ENCODE measurements around the gene IKZF2.

The IKZF2 gene

DNA sequence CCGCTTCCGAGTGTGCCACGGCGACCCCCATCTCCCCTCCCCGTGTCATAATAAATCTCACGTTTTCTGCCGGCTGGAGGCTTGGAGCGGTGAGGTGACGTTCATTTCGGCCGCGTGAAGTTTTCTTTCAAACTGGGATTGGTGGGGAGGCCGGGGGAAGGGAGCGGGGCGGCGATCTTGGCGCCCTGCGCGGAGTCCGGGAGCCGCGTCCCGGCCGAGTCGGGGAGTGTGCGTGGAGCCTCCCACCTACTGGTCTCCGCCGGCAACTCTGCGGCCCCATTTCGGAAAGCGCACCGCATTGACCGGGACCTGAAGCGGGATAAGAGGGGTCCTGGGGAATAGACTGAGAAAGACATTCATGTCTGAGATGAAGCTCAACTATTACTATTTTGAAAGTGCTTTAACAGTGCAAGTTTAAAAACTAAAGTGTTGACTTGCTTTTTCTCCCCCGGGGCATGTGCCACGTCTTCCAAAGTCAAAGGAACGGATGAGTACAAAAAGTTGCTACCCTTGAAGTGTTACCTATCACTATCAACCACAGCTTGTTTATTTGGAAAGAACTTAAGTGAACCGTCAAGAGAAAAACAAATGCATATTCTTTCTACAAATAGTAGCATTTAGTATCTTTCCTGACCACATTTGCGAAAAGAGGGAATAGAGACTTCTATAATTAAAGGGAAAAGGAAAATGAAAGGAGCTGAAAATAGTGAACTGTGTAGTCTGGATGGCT lies 818 bp upstream of the IKZF2 start:
- no peak for DNase-seq

DNA sequence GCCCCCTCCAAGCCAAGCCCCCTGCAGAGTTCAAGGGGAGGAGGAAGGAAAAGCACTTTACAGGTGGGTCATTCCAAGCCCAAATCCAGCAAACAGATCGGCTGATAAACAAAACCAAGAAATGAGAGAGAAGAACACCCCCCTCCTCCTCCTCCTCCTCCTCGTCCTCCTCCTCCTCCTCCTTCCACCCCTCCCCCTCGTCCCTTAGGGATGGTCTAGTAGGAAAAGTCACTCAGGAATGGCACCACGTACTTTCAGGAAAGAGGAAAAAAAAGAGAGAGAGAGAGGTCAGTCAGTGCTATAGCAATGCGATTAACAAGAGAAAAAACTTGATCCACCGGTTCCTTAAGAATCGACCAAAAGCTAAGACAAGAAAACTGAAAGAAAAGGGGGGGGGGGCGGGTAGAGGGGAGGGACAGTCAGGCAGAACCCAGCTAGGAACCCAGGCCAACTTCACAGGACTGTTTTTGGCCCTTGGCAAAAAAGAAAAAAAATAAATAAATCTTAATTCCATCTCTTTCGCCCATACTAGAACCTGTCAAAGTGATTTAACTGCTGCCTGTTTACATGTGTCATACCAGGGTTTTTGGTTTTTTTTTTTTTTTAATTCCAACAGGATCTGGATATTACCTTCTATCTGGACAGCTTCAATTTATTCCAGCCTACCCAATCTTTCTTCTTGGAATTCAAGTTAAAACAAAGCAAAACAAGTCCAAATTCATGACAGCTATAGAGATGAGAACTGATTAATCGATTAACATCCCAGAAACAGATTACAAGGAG lies 906 bp downstream of the IKZF2 start:
- no peak for DNase-seq

DNA sequence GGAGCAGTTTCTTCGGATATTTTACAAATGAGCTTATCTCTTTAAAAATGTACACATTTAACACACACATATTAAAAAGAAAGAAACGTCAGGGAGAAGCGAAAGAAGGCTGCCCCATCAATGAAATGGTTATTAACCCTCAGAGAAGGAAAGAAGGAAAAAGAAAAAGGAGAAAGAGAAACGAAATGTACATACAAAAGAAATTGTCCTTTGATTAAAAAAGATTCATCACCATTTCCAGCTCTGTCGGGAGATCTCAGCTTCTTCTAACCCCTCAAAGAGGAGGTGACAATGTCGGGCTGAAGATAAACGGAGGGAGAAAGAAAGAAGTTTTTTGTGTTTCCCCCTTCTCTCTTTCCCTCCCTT lies 1.5 kb downstream of the IKZF2 start:
- DNase-seq = no peak

GRCh38 chr2:213149294-213149875 lies 2.0 kb downstream of the IKZF2 start:
- no peak for DNase-seq

GRCh38 chr2:213148572-213149261 lies 2.7 kb downstream of the IKZF2 start:
- no peak for DNase-seq

- no peak for DNase-seq
Measured at GRCh38 chr2:213147538-213147937, 3.9 kb downstream of the IKZF2 start.

GRCh38 chr2:213145715-213146242 lies 5.6 kb downstream of the IKZF2 start:
- no peak for DNase-seq

DNA sequence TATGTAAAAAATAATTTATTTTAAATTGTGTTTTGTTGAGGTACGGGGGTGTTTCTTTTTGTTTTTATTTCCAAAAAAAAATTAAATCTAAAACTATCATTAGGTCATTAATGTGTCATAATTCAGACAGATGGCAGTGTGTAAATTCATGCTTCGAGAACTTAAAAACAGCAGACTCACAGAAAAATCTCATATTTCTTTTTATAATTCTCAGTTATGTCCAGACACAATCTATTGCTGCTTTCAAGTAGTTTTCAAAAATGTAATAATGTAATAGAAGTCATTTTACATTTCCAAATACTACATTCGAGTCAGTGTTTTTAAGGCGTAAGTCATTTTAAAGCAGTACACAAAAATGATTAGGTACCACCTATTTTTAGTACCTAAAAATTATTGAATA lies 14.3 kb downstream of the IKZF2 start:
- DNase-seq = no peak

DNA sequence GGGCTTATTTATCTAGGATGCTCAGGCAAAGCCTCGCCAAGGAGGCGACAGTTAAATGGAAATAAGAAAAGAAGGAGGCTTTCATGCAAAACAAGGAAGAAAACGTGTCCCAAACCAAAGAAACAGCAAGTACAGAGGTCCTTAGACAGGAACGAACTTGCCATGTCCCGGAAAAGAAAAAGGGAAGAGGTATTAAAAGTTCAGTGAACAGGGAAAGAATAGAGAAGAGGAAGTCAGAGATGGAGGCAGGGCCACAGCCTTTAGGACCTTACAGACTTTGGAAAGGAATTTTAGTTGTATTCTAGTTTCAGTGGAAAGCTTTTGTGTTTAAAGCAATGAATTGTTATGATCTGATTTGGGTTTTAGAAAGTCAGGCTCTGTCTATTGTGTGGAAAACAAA lies 22.1 kb downstream of the IKZF2 start:
- no peak for DNase-seq

GRCh38 chr2:213125646-213126347 lies 25.6 kb downstream of the IKZF2 start:
- no peak for DNase-seq

DNA sequence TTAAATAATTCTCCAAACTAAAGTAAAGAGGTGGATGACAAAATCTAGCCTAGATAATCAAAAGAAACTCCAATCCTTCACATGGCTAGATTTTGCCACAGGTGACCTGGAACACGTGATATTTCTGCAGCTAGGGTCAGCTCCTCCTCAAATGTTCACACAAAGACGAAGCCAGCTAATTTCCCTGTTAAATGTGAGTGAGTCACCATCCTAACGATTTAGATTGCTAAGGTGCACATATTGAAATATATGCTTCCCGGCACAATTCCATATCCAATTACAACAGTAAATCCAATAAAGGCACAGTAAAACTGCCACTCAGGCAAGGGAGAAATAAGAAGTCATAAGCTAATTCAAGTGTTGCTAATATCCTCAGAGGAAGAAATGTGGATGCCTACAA lies 28.7 kb downstream of the IKZF2 start:
- DNase-seq = no peak

DNA sequence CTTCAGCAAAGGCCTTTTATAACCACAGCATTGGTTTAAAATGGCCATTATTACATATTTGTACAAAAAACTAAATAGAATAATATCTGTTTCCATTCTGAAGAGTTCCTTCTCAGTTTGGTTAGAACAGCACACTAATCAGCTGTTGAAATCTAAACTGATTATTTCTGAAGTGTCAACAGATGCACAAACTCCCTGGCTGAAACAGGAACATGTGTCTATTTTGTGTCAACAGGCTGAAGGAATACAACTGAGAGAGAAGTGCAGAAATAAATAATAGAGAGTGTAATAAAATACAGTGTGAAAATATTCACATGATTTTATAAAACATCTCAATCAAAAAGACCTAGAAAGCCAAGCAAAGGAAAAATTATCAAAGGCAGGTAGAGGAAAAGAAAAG lies 29.7 kb downstream of the IKZF2 start:
- DNase-seq = no peak

- DNase-seq = peak; percentile 2
Measured at GRCh38 chr2:213119061-213119809, 32.2 kb downstream of the IKZF2 start.

DNA sequence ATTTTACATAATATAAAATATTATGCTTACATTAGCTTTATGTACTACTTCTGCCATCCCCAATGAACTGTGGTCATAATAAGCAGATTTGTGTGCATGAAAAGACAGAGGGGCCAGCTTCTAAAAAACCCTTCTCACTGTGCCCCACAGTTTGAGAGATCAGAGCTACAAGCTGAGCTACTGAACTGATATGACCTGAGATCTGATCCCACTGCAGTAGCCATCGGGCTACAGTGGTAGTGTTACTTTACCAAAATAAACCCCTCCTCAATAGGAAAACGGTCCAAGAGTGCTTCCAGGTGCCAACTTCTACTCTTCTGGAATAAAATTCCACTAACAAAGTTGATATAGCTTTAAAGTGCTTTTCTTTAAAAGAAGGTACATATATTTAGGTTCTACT lies 43.1 kb downstream of the IKZF2 start:
- no peak for DNase-seq

GRCh38 chr2:213107728-213108127 lies 43.7 kb downstream of the IKZF2 start:
- no peak for DNase-seq

DNA sequence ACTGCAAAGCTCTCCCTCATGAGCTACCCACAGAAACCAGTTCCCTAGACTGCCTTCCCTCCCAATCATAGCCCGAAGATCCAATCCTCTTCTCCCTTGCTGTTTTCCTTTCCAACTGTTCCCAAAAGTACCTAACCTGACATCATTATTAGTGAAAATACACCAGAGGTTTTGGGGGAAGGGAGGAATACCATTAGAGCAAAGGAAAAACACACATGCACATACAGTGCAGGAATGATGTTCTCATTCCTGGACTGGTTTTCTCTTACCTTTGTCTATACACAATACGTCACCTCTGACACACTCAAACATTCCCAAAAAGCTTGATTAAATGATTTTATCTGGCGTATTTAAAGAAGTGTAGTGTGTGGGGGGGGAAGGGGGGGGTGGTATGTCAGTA lies 46.2 kb downstream of the IKZF2 start:
- no peak for DNase-seq

DNA sequence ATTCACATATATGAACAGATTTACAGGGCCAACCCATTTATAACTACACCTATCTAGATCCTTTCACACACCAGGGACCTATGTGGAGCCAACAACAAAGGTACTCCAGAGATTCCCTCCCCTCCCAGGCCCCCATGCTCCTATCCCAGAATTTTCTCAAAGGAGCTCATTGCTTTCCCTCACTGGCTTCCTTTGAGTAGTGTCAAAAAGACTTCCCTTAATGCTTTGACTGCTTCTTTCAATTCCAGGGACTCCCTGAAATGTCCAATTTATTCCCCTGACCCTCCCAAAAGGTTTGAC lies 46.6 kb downstream of the IKZF2 start:
- no peak for DNase-seq

DNA sequence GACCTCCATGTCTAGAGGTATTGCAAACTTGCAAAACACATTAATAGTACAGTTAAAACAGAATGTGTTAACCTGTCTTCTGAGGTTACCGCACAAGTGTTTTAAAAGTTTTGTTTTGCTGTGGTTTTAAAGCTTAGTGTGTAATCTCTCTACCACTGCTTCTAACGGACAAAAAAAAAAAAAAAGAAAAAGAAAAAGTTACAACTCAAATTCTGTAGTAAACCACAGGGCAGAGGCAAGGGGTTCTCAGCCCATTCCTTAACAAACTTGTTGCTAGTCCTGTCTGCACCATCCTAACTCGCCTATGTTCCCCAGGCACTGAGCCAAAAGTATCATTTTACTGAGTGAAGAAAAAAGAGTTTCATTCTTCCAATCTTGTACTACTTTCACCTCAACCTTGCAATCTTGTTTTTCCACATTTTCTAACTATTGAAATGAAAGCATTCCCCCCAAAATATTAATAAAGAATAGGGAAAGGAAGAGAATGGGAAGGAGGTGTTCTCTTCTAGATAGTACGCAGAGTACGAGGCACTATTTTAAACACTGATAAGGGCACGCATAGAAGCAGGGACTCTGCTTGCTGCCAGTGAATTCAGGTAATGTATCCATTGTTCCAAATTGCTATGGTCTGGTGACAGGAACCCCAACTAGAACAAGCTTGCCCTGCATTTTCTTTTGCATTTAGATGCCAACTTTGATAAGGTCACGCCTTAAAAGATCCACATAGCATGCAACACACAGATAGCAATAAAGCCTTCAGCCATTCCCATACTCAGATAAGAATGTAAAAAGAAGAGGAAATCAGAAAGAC lies 47.1 kb downstream of the IKZF2 start:
- DNase-seq = no peak

DNA sequence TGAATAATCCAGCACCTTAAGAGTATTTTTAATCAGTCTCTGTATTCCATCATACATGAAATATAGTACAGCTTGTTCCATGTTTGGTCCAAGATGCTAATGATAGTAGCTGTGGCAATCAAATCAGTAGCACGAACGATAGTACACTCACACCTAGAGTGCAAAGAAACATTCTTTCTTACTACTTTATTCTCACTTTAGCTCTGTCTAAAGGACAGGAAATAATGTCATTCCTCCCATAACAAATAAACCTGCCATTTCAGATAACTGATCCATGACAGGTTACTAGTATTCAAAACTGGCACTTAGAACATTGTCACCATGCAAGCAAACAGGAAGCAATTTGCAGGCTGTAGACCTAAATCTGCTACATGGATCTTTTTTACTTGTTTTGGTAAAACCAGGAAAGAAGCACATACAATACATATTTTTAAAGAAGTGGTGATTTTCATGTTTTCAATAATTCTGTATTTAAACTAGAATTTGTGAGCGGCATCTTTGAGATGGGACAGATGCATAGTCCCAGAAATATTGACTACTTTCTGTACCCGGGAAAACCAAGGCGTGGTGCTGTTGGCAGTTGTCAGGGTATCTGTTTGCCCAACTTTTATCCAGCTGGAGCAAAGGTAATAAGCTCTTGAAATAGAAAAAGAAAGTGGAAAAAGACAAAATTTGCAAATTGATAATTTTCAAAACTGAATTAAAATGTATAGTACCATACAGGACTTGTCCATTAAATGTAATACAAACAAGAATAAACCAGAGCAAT lies 49.5 kb downstream of the IKZF2 start:
- DNase-seq = no peak

DNA sequence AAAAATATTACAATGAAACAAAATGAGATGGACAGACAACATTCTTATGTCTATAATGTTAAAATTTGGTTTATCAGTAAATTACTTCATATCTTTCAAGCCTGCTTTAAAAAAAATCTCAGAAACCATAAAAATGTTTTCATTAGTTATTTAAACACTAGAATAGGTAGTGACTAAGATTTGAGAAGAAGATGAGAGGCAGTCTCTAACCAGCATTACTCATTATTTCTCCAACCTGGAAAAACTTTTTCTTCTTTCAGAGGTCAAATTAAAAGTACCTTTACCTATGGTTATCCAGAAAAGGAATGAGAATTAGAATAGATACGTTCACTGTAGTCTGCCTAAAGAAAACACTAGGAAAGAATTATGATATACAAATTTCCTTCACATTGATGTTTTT lies 50.3 kb downstream of the IKZF2 start:
- no peak for DNase-seq

GRCh38 chr2:213098612-213099011 lies 52.8 kb downstream of the IKZF2 start:
- no peak for DNase-seq

Data from activated effector memory CD4-positive, alpha-beta T cell treated with Interleukin-2 at 50 U/mL for 16 hours (primary cell).